GM23338 (cell line): ENCODE results near the gene DYNLT4. TPM values are rescaled to one million over a fixed set of nuclear protein-coding genes. Genes with fewer than 3 reads are reported as not detected.

ENCODE experiments used
- ATAC-seq: fragments of 200-7000 bp; cut with Tn5 transposase; 3 replicates; pipeline ENCODE4 v1.9.1; 2020
- DNase-seq: peaks from one replicate; pipeline ENCODE4 v3.0.0-alpha.2; 2015; ENCODE audit warnings: low spot score
- H2AFZ ChIP-seq: fragments of 200-600 bp; sonication (generic); 2 replicates; pipeline ENCODE4 v1.8.0; 2016; ENCODE audit warnings: antibody characterized with exemption, mild to moderate bottlenecking, moderate library complexity
- H3F3A ChIP-seq: fragments of 200-600 bp; sonication (generic); replicated peaks from 2 replicates; pipeline ENCODE4 v1.8.0; 2017; ENCODE audit warnings: antibody characterized with exemption, mixed run types, low read depth
- H3K27ac ChIP-seq: fragments of 200-600 bp; sonication (generic); 2 replicates; pipeline ENCODE4 v1.6.1; 2016; ENCODE audit warnings: low read depth
- H3K27me3 ChIP-seq: fragments of 200-600 bp; sonication (generic); 2 replicates; pipeline ENCODE4 v1.8.0; 2016; ENCODE audit warnings: mild to moderate bottlenecking, mixed run types, moderate library complexity; ENCODE audit not compliant: insufficient read depth
- H3K36me3 ChIP-seq: fragments of 200-600 bp; sonication (generic); 2 replicates; pipeline ENCODE4 v1.8.0; 2016; ENCODE audit warnings: mild to moderate bottlenecking; ENCODE audit not compliant: insufficient read depth
- H3K4me1 ChIP-seq: fragments of 200-600 bp; sonication (generic); 2 replicates; pipeline ENCODE4 v1.8.0; 2016; ENCODE audit warnings: mild to moderate bottlenecking, moderate library complexity; ENCODE audit not compliant: insufficient read depth
- H3K4me2 ChIP-seq: fragments of 200-600 bp; sonication (generic); 2 replicates; pipeline ENCODE4 v1.7.1; 2017; ENCODE audit warnings: mixed run types
- H3K4me3 ChIP-seq: fragments of 200-600 bp; sonication (generic); 2 replicates; pipeline ENCODE4 v1.6.1; 2016; ENCODE audit warnings: mixed run types
- H3K79me2 ChIP-seq: fragments of 200-600 bp; sonication (generic); replicated peaks from 2 replicates; pipeline ENCODE4 v1.8.0; 2017; ENCODE audit warnings: mild to moderate bottlenecking; ENCODE audit not compliant: insufficient read depth
- H3K9me2 ChIP-seq: fragments of 200-600 bp; sonication (generic); 2 replicates; pipeline ENCODE4 v1.8.0; 2017; ENCODE audit not compliant: insufficient read depth
- H4K20me1 ChIP-seq: fragments of 200-600 bp; sonication (generic); replicated peaks from 2 replicates; pipeline ENCODE4 v1.8.0; 2017; ENCODE audit warnings: mild to moderate bottlenecking; ENCODE audit not compliant: insufficient read depth
- H3K27ac Mint-ChIP-seq: 2 replicates; pipeline ENCODE4 v1.8.0; 2020; ENCODE audit warnings: inconsistent platforms, mild to moderate bottlenecking, moderate library complexity, mixed read lengths
- H3K27me3 Mint-ChIP-seq: 3 replicates; pipeline ENCODE4 v1.8.0; 2022; ENCODE audit warnings: low read depth, mild to moderate bottlenecking, moderate library complexity, mixed read lengths, inconsistent platforms; ENCODE audit not compliant: insufficient read depth, poor library complexity
- H3K36me3 Mint-ChIP-seq: 3 replicates; pipeline ENCODE4 v1.8.0; 2021; ENCODE audit warnings: low read depth, mild to moderate bottlenecking, inconsistent platforms, moderate library complexity, mixed read lengths
- H3K4me1 Mint-ChIP-seq: 3 replicates; pipeline ENCODE4 v1.8.0; 2020; ENCODE audit warnings: mild to moderate bottlenecking, inconsistent platforms, mixed read lengths
- H3K4me3 Mint-ChIP-seq: 3 replicates; pipeline ENCODE4 v1.8.0; 2021; ENCODE audit warnings: moderate library complexity, mild to moderate bottlenecking, inconsistent platforms, mixed read lengths
- H3K9me3 Mint-ChIP-seq: 3 replicates; pipeline ENCODE4 v1.8.0; 2020; ENCODE audit warnings: moderate library complexity, mild to moderate bottlenecking, inconsistent platforms, mixed read lengths
- CTCF ChIP-seq, 2 experiments: fragments of 200-600 bp in 1 of 2; sonication (generic) in 1 of 2; conservative IDR thresholded peaks; 2 replicates each; pipeline versions ENCODE4 v1.5.1 to v1.6.1; 2016 to 2017; ENCODE audit warnings: antibody characterized with exemption in 2 of 2, low read depth in 2 of 2, mild to moderate bottlenecking in 2 of 2, moderate library complexity in 1 of 2
- ETS1 ChIP-seq: IDR thresholded peaks from 2 replicates; pipeline ENCODE4 v1.6.1; 2016; ENCODE audit warnings: antibody characterized with exemption
- EZH2 ChIP-seq: fragments of 200-600 bp; sonication (generic); IDR thresholded peaks from one replicate; pipeline ENCODE4 v1.8.0; 2017; ENCODE audit warnings: antibody characterized with exemption, mild to moderate bottlenecking, low read depth; ENCODE audit not compliant: unreplicated experiment
- REST ChIP-seq: IDR thresholded peaks from one replicate; pipeline ENCODE4 v1.6.1; 2018; ENCODE audit warnings: antibody characterized with exemption; ENCODE audit not compliant: unreplicated experiment
- polyA plus RNA-seq: library from polyadenylated mRNA; unstranded; fragments of >200 nt; fragmentation: Nextera tagmentation; extraction: Ambion mirVana; gene quantifications from 2 replicates; pipeline ENCODE4 v1.2.1, GENCODE V29; 2016
- total RNA-seq: library from RNA; depleted of rRNA; stranded (reverse); fragments of >200 nt; shearing (Covaris generic); gene quantifications from 2 replicates; pipeline ENCODE4 v1.2.3, GENCODE V29; 2014

Gene DYNLT4
- total and polyA plus RNA-seq, 2 experiments from 2014 or later, result 0.73 TPM; not detected in 1

- TF ChIP-seq REST, result no peak
Measured at GRCh38 chr1:44834328-44834727, 27.2 kb upstream of the DYNLT4 start (continued).

GRCh38 chr1:44832056-44832705, 25.0 kb upstream of the DYNLT4 start:
- Histone ChIP-seq H2AFZ (peak overlapping the region; percentile 32; the same call in 1 of the 2 replicates), H3K27ac (peak overlapping the region; percentile 63; the same call in 1 of the 2 replicates), H4K20me1 (no peaks in the 10 kb centered on the region), H3K4me3 (no peak overlapping the region), H3K9me2 (no peaks in the 10 kb centered on the region), H3K27me3 (no peaks in the 10 kb centered on the region), H3K36me3 (no peaks in the 10 kb centered on the region), H3F3A (no peaks in the 10 kb centered on the region), H3K4me2 (no peak overlapping the region), H3K79me2 (no peaks in the 10 kb centered on the region), H3K4me1 (no peaks in the 10 kb centered on the region)
- no peaks in the 10 kb centered on the region for H3K9me3 Mint-ChIP-seq
- peaks cover 15% of the 10 kb centered on the region for H3K4me1 Mint-ChIP-seq
- no peak overlapping the region for H3K4me3 Mint-ChIP-seq
- H3K27me3 Mint-ChIP-seq, result peaks cover 5% of the 10 kb centered on the region
- ATAC-seq (peak; percentile 30), DNase-seq (peak; percentile 34)
- no peak overlapping the region for H3K27ac Mint-ChIP-seq
- TF ChIP-seq REST (no peak), EZH2 (no peak), ETS1 (no peak), CTCF (conservative IDR thresholded peaks at IDR 0.05; ENCODE audit: low read depth in 2 of 2) (no peak)
- no peaks in the 10 kb centered on the region for H3K36me3 Mint-ChIP-seq
